ENCODE results near the gene SIGLEC14. TPM values are rescaled to one million over a fixed set of nuclear protein-coding genes. Genes with fewer than 3 reads are reported as not detected.

The SIGLEC14 gene
- total and polyA plus RNA-seq, 2 experiments from 2014 or later: not detected

DNA sequence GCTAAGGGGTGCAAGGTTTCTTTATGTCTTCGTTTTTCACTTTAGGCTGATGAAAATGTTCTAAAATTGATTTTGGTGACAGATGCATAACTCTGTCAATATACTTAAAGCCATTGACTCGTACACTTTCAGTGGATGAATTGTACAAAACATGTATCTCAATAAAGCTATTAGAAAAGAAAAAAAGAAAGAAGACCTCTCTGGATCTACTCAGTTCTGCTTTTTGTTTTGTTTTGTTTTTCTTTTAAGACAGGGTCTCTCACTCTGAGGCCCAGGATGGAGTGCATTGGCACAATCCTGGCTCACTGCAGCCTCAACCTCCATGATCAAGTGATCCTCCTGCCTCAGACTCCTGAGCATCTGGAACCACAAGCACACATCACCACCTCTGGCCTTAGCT lies 19.9 kb downstream of the SIGLEC14 start:
- H3K36me3 Mint-ChIP-seq (ENCODE audit: low read depth): peaks cover 34% of the 10 kb centered on the region
- H3K4me3 ChIP-seq: no peak overlapping the region
- H4K20me1 ChIP-seq (replicated peaks; ENCODE audit: insufficient read depth): no peaks in the 10 kb centered on the region
- peaks cover 9% of the 10 kb centered on the region for H3K27me3 Mint-ChIP-seq (ENCODE audit: insufficient read depth, low read depth, poor library complexity)
- DNase-seq (ENCODE audit: low spot score) (no peak), ATAC-seq (no peak)
- no peak overlapping the region for H3K27ac ChIP-seq (ENCODE audit: low read depth)
- no peaks in the 10 kb centered on the region for H3K27me3 ChIP-seq (ENCODE audit: insufficient read depth)
- H3K4me1 Mint-ChIP-seq: no peaks in the 10 kb centered on the region
- no peak overlapping the region for H2AFZ ChIP-seq
- no peaks in the 10 kb centered on the region for H3K9me2 ChIP-seq (ENCODE audit: insufficient read depth)
- no peak for TF ChIP-seq EZH2 (IDR thresholded peaks at IDR 0.05; ENCODE audit: low read depth, unreplicated experiment)
- H3K27ac Mint-ChIP-seq: no peak overlapping the region
- no peaks in the 10 kb centered on the region for H3F3A ChIP-seq (replicated peaks; ENCODE audit: low read depth)
- no peaks in the 10 kb centered on the region for H3K79me2 ChIP-seq (replicated peaks; ENCODE audit: insufficient read depth)
- no peak overlapping the region for H3K4me3 Mint-ChIP-seq
- H3K4me1 ChIP-seq (ENCODE audit: insufficient read depth): no peaks in the 10 kb centered on the region
- no peak overlapping the region for H3K4me2 ChIP-seq
- peaks cover 90% of the 10 kb centered on the region for H3K9me3 Mint-ChIP-seq
- no peaks in the 10 kb centered on the region for H3K36me3 ChIP-seq (ENCODE audit: insufficient read depth)

DNA sequence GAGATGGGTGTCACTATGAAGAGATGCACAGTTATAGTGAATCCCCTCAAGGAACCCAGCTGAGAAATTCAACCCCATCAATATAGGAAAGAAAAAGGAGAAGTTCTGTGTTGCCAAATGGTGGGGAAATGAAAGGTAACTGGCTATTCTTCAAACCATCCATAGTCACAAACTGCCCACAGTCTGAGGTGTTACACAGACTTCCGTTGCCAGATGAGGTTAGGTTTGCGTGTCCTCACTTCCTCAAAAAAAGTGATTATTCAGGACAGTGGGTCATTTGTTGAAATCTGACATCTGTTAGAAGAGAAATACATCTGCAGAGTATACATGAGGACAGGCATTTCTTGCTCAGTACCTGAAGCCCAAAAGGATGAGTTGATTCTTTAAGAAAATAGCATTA lies 25.4 kb downstream of the SIGLEC14 start:
- Mint-ChIP-seq H3K4me3 (no peak overlapping the region), H3K9me3 (peaks cover 87% of the 10 kb centered on the region), H3K4me1 (no peaks in the 10 kb centered on the region), H3K27ac (no peak overlapping the region), H3K27me3 (ENCODE audit: insufficient read depth, low read depth, poor library complexity) (peaks cover 2% of the 10 kb centered on the region), H3K36me3 (ENCODE audit: low read depth) (peaks cover 24% of the 10 kb centered on the region)
- no peaks in the 10 kb centered on the region for H3K9me2 ChIP-seq (ENCODE audit: insufficient read depth)
- H3K4me1 ChIP-seq (ENCODE audit: insufficient read depth): no peaks in the 10 kb centered on the region
- H3K4me2 ChIP-seq: no peak overlapping the region
- H4K20me1 ChIP-seq (replicated peaks; ENCODE audit: insufficient read depth): no peaks in the 10 kb centered on the region
- DNase-seq (ENCODE audit: low spot score) (no peak), ATAC-seq (no peak)
- no peaks in the 10 kb centered on the region for H3K79me2 ChIP-seq (replicated peaks; ENCODE audit: insufficient read depth)
- no peaks in the 10 kb centered on the region for H3K27me3 ChIP-seq (ENCODE audit: insufficient read depth)
- no peaks in the 10 kb centered on the region for H3F3A ChIP-seq (replicated peaks; ENCODE audit: low read depth)
- H2AFZ ChIP-seq: no peak overlapping the region
- H3K4me3 ChIP-seq: no peak overlapping the region
- no peak overlapping the region for H3K27ac ChIP-seq (ENCODE audit: low read depth)
- no peaks in the 10 kb centered on the region for H3K36me3 ChIP-seq (ENCODE audit: insufficient read depth)
- no peak for TF ChIP-seq EZH2phosphoT487 (IDR thresholded peaks at IDR 0.05; ENCODE audit: unreplicated experiment)
- TF ChIP-seq ZNF331 (CRISPR knock-in tag; IDR thresholded peaks at IDR 0.05; ENCODE audit: low read depth): no peak
- TF ChIP-seq, protein P1, sequence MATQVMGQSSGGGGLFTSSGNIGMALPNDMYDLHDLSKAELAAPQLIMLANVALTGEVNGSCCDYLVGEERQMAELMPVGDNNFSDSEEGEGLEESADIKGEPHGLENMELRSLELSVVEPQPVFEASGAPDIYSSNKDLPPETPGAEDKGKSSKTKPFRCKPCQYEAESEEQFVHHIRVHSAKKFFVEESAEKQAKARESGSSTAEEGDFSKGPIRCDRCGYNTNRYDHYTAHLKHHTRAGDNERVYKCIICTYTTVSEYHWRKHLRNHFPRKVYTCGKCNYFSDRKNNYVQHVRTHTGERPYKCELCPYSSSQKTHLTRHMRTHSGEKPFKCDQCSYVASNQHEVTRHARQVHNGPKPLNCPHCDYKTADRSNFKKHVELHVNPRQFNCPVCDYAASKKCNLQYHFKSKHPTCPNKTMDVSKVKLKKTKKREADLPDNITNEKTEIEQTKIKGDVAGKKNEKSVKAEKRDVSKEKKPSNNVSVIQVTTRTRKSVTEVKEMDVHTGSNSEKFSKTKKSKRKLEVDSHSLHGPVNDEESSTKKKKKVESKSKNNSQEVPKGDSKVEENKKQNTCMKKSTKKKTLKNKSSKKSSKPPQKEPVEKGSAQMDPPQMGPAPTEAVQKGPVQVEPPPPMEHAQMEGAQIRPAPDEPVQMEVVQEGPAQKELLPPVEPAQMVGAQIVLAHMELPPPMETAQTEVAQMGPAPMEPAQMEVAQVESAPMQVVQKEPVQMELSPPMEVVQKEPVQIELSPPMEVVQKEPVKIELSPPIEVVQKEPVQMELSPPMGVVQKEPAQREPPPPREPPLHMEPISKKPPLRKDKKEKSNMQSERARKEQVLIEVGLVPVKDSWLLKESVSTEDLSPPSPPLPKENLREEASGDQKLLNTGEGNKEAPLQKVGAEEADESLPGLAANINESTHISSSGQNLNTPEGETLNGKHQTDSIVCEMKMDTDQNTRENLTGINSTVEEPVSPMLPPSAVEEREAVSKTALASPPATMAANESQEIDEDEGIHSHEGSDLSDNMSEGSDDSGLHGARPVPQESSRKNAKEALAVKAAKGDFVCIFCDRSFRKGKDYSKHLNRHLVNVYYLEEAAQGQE (IDR thresholded peaks at IDR 0.05; ENCODE audit: unreplicated experiment): no peak
- no peak for TF ChIP-seq POLR2AphosphoS5 (IDR thresholded peaks at IDR 0.05; ENCODE audit: low read depth)
- TF ChIP-seq STAT1 (IDR thresholded peaks at IDR 0.05; ENCODE audit: unreplicated experiment): no peak
- no peak for TF ChIP-seq ZNF114 (CRISPR knock-in tag; IDR thresholded peaks at IDR 0.05)
- TF ChIP-seq, protein P2, sequence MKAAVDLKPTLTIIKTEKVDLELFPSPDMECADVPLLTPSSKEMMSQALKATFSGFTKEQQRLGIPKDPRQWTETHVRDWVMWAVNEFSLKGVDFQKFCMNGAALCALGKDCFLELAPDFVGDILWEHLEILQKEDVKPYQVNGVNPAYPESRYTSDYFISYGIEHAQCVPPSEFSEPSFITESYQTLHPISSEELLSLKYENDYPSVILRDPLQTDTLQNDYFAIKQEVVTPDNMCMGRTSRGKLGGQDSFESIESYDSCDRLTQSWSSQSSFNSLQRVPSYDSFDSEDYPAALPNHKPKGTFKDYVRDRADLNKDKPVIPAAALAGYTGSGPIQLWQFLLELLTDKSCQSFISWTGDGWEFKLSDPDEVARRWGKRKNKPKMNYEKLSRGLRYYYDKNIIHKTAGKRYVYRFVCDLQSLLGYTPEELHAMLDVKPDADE (IDR thresholded peaks at IDR 0.05): no peak
- TF ChIP-seq, protein P3, sequence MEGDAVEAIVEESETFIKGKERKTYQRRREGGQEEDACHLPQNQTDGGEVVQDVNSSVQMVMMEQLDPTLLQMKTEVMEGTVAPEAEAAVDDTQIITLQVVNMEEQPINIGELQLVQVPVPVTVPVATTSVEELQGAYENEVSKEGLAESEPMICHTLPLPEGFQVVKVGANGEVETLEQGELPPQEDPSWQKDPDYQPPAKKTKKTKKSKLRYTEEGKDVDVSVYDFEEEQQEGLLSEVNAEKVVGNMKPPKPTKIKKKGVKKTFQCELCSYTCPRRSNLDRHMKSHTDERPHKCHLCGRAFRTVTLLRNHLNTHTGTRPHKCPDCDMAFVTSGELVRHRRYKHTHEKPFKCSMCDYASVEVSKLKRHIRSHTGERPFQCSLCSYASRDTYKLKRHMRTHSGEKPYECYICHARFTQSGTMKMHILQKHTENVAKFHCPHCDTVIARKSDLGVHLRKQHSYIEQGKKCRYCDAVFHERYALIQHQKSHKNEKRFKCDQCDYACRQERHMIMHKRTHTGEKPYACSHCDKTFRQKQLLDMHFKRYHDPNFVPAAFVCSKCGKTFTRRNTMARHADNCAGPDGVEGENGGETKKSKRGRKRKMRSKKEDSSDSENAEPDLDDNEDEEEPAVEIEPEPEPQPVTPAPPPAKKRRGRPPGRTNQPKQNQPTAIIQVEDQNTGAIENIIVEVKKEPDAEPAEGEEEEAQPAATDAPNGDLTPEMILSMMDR (conservative IDR thresholded peaks at IDR 0.05; ENCODE audit: low read depth in 2 of 2): no peak
- TF ChIP-seq NANOG (IDR thresholded peaks at IDR 0.05; ENCODE audit: borderline replicate concordance): no peak
- TF ChIP-seq JUNB (IDR thresholded peaks at IDR 0.05; ENCODE audit: unreplicated experiment): no peak

All from GM23338 (cell line).